Mammary epithelial cell (primary cell): ENCODE results near the gene ACSL3.

Experiments
- EZH2 ChIP-seq: IDR thresholded peaks from 2 replicates; pipeline ENCODE4 v1.6.1; 2012; ENCODE audit warnings: low read length, inconsistent platforms, borderline replicate concordance
- TF ChIP-seq, protein P1 (sequence below), 2 donors: IDR thresholded peaks in 1 of 2; conservative IDR thresholded peaks in 1 of 2; 2 replicates each; pipeline ENCODE4 v1.5.1; 2011 to 2012; ENCODE audit warnings: inconsistent platforms in 2 of 2, low read length in 2 of 2, mild to moderate bottlenecking in 2 of 2, control low read depth in 1 of 2, low read depth in 1 of 2; ENCODE audit not compliant: insufficient read depth in 1 of 2; ENCODE audit errors: extremely low read depth in 1 of 2

DNA sequence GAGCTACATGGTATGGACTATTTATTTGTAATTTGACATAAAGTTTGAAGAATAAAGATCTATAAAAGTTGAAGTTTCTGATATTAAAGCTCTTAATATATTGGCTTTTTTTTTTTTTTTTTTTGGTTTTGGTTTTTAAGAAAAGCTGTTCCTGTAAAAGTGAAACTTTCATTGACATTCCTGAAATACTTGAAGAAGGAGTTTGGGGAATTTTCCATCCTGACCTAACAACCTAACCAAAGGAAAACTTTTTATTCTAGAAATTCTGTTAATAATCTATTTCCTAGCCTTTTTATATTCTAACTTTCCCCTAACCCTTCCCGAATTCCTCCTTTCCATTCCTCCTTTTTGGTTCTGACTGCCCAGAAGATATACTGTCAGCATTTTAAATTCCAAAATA lies 83.7 kb downstream of the ACSL3 start:
- TF ChIP-seq, protein P1, sequence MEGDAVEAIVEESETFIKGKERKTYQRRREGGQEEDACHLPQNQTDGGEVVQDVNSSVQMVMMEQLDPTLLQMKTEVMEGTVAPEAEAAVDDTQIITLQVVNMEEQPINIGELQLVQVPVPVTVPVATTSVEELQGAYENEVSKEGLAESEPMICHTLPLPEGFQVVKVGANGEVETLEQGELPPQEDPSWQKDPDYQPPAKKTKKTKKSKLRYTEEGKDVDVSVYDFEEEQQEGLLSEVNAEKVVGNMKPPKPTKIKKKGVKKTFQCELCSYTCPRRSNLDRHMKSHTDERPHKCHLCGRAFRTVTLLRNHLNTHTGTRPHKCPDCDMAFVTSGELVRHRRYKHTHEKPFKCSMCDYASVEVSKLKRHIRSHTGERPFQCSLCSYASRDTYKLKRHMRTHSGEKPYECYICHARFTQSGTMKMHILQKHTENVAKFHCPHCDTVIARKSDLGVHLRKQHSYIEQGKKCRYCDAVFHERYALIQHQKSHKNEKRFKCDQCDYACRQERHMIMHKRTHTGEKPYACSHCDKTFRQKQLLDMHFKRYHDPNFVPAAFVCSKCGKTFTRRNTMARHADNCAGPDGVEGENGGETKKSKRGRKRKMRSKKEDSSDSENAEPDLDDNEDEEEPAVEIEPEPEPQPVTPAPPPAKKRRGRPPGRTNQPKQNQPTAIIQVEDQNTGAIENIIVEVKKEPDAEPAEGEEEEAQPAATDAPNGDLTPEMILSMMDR (conservative IDR thresholded peaks at IDR 0.05 in 1 of 2, IDR thresholded peaks at IDR 0.05 in 1 of 2; ENCODE audit: extremely low read depth in 1 of 2, insufficient read depth in 1 of 2, low read depth in 1 of 2, low read length in 2 of 2), result no peak
- TF ChIP-seq EZH2, result no peak
